NOMO-1 (cell line): ENCODE results near the gene TFF1.
A peak's percentile ranks its signal among the peaks of the same experiment; 100 is the strongest.

Experiments used
- DNase-seq, 2 experiments: peaks; one replicate each; lab custom pipeline; 2025; ENCODE audit not compliant: unreplicated experiment in 2 of 2; lab: John Stamatoyannopoulos, UW

TFF1 gene

DNA sequence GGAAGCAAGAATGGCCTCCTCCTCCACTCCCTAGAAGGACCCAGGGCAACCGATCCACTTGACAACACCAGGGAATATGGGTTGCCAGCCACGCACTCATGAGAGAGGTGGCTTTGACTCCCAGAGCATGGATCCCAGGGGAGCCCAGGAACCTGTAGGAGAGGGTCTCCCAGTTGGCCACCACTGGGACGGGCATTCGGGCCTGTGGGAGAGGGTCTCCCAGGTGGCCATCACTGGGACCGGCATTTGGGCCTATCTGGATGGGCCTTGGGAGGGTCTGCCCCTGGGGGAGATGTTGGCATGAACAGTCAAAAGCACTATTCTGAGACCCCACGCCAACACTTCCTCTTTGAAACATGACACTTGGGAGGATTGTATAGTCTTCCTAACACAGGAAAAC is 565 bp downstream of the TFF1 start:
- no peak for DNase-seq

GRCh38 chr21:42364304-42364865 is 1.9 kb downstream of the TFF1 start:
- peak; percentile 0 to 13 for DNase-seq

- DNase-seq: no peak
These were observed 3.0 kb downstream of the TFF1 start for GRCh38 chr21:42363312-42363711.

- no peak for DNase-seq
These were observed 3.6 kb downstream of the TFF1 start for GRCh38 chr21:42362700-42363099.

GRCh38 chr21:42362198-42362597 is 4.1 kb downstream of the TFF1 start:
- no peak for DNase-seq

DNA sequence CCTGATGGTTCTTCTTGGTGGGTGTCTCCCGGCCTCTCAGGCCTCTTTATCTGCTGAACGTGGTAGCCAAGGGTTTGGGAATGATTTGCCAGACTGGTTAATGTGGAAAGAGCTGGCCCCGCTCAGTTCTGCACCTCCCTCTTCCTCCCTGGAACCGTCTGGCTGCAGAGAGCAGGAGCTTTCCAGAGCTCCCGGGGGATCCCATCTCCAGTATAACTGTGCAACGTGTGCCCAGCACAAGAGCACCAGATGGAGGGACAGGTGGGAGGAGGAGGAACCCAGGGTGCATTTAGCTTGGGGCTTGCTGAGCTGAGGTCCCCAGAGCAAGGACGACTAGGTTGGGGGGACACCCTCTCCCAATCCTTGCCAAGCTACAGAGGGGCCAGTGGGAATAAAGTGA is 5.0 kb downstream of the TFF1 start:
- no peak for DNase-seq

DNA sequence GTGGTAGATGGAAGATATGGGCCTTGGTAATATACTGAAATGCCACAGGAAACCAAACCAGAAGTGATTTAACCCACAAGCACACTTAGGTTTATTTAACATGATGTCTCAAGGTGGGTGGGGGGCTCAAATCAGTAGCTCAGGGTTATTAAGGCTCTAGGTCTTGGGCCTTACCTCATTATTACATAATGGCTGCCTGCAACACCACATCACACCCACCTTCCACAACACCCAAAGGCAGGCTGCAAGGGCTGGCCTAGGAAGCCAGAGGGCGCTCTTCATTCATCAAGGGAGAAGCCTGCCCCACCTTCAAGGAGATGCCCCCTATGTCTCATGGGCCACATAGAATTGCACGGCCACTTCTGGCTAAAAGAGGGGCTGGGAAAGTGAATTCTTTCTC is 6.0 kb downstream of the TFF1 start:
- DNase-seq: no peak

DNA sequence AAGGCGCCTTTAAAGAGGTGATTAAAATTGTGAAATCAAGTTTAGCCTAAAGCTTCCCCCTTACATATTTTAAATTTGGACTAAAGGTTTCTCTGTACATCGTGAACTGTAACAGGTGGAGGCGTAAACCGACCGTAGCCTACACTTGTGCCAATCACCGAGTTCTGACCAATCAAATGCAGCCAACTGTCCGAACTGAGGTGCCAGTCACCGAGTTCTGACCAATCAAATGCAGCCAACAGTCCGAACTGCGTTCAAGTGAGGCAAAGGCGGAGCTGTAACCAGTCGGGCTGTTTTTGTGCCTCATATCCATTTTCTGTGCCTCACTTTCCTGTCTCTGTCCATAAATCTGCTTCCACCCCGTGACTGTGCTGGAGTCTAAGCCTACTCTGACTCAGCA is 7.4 kb downstream of the TFF1 start:
- DNase-seq: no peak

DNA sequence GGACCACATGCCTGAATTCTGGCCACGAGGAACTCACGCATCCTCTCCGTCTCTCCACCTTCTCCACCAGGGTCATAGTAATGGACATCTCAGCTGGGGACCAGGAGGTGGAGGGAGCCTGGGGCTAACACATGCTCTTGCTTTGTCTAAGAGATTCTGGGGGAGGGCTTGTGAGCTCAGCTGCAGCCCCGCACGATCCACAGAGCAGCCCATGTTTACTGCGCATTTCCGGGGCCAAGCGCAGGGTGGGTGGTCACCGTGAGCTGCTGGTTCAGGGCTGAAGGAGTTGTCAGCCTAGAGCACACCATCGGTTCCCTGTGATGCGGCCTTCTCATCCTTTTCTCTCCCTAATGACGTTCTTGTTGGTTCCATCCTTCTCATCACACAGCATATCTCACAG is 8.1 kb downstream of the TFF1 start:
- no peak for DNase-seq

- no peak for DNase-seq
These were observed 9.0 kb downstream of the TFF1 start for GRCh38 chr21:42357307-42357706.

DNA sequence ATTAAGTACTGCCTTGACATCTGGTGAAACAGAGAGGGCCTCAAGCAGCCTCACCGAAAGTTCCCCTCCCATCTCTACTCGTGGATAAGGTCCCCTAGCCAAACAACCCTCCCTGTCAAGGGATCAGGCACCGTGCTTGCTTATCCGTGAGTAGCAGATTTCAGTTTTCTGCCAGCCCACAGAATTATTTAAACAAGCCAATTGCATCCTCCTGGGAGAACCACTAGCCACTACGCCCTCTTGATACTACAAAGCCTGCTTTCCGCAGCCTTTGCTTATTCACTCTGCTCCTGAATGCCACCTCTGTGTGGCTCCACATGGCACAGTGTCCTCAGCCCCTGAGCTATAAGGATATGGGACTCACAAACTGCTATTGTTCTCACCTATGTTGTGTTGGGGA is 9.7 kb downstream of the TFF1 start:
- DNase-seq: no peak

DNA sequence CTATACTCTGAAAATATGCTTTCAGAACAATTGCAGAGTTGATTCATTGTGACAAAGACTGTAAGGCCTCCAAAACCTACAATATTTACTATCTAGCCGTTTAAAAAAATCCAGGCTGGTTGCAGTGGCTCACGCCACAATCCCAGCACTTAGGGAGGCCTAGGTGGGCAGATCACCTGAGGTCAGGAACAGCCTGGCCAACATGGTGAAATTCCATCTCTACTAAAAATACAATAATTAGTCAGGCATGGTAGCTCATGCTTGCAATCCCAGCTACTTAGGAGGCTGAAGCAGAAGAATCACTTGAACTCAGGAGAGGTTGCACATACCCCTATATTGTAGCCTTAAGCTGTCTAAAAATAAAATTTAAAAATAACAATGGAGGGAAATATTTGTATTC is 10.3 kb downstream of the TFF1 start:
- no peak for DNase-seq

- DNase-seq: no peak
These were observed 12.7 kb downstream of the TFF1 start for GRCh38 chr21:42353623-42354022.

DNA sequence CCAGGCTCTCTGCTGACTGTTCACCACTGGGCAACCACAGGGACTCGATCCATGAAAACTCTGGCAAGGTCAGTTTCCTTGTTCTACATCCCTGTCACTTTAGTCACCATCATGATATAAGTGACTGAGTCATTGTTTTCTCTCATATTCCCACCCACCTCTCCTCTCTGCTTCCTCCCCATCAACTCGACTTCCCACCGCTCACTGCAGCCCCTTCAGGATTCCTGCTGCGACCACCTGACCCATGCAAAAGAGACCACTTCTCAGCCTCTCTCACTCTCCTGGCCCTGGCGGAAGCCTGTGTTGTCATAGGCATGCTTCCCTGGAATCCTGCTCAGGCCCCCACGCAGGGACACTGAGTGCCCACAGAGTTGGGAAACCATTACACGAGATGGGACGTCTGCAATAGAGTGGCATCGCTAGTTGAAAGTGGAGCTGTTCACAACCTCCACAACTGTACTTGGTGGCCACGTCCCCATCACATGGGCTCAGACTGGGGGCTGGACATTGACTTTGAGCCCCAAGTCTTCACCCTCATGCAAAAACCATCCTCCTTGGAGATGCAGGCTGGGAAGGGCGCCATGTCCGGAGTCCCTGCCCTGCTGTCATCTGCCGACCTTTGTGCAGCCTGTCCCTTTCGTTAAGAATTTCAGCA is 13.8 kb downstream of the TFF1 start:
- no peak for DNase-seq

GRCh38 chr21:42351626-42352440 is 14.5 kb downstream of the TFF1 start:
- DNase-seq: no peak

- no peak for DNase-seq
These were observed 15.4 kb downstream of the TFF1 start, which contains the start of gene TFF2 for GRCh38 chr21:42350927-42351426. TSS of gene TFF2 (minus strand) at chr21:42350994. CDS start at chr21:42350957, 37 bp downstream.

DNA sequence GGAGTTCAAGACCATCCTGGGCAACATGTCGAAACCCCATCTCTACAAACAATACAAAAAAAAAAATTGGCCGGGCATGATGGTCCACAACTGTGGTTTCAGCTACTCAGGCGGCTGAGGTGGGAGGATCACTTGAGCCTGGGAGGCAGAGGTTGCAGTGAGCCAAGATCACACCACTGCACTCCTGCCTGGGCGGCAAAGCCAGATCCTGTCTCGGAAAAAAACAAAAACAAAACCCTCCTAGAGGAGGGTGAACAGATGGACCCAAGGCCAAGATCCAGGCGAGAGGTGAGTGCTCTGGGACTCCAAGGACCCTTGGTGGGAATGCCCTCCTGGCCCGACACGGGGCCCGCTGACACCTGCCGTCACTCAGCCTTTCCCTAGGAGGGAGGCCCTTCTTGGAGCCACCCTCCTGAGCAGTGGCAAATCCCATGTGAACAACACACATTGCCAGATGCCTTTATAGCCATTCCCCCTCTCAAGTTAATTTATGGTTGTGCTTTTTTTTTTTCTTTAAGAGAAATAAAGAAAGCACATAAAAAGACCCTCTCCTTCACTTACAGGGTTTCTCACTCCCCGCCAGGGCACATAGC is 15.9 kb downstream of the TFF1 start:
- DNase-seq: no peak

DNA sequence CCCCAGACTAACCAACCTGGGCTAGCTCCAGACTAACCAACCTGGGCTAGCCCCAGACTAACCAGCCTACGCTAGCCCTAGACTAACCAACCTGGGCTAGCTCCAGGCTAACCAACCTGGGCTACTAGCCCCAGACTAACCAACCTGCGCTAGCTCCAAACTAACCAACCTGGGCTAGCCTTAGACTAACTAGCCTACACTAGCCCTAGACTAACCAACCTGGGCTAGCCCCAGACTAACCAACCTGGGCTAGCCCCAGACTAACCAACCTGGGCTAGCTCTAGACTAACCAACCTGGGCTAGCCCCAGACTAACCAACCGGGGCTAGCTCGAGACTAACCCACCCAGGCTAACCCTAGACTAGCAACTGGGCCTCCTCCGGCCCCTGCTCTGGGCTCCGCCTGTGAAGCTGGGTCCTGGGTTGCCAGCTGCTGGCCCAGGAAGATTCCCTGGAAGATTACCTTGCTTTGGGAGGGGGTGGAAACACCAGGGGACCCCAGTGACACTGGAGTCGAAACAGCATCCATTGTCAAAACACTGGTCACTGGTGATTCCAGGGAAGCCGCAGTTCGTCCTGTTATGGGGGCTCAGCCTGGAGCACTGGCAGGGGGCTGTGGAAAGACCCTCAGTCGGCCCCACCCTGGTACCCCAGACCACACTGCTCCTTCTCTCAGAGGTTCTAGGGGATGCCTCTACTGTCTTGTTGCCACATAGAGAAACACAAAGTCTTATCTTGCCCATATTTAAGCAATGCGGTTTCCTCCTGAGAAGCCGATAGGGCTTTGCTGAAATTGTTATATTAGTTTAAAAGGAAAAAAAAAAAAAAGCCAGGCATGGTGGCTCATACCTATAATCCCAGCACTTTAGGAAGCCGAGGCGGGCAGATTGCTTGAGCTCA is 16.7 kb downstream of the TFF1 start:
- no peak for DNase-seq

GRCh38 chr21:42348762-42349161 is 17.6 kb downstream of the TFF1 start:
- DNase-seq: no peak

DNA sequence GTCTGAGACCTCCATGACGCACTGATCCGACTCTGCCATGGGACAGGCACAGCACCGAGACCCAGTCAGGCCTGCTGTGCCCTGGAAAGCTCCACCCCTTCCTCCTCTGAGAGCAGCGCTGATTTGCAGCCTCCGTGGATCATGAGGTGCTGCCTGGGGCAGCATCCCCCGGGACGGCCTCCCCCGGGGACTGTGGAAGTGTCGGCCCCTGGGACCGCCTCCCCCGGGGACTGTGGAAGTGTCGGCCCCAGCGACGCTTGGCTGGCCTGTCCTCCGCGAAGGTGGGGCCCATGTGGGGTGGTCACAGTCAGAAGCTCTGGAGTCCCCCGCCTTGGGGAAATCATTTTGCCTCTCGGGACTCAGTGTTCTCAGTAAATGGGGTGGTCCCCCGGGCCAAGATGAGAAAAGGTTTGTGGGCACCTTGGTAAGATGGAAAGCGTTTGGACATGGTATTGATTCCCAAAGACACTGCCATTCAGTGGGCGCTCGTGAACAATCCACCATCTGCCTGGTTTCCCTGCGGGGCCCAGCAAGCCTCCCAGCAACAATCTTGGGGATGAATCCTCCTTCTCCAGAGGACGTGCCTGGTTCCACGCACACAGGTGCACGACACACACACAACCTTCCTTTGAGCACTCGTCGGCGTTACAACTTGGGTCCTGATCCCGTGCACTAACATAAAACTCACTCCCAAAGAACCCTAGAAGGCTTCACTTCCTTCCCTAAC is 18.6 kb downstream of the TFF1 start:
- DNase-seq: no peak
